ENCODE results near the gene SLTM.

- no peak for TF ChIP-seq CTCF (IDR thresholded peaks at IDR 0.05)
- TF ChIP-seq POLR2A (IDR thresholded peaks at IDR 0.05), result no peak
These were observed 51.2 kb downstream of the SLTM start for GRCh38 chr15:58882243-58882642.
